HepG2 (cell line): ENCODE data around the gene YPEL3. TPM values are rescaled to one million over a fixed set of nuclear protein-coding genes. Genes with fewer than 3 reads are reported as not detected.

Source experiments
- CENPX ChIP-seq: sonication (generic); formaldehyde crosslinking; IDR thresholded peaks from 2 replicates; pipeline ENCODE4 v1.9.0; 2021; ENCODE audit warnings: mild to moderate bottlenecking, missing genetic modification reagents, moderate library complexity
- KDM5B ChIP-seq: sonication (generic); formaldehyde crosslinking; IDR thresholded peaks from 2 replicates; pipeline ENCODE4 v1.4.0; 2020; ENCODE audit warnings: missing genetic modification reagents, mild to moderate bottlenecking, borderline replicate concordance
- NCOR1 ChIP-seq: fragments of 200-600 bp; sonication (generic); IDR thresholded peaks from 2 replicates; pipeline ENCODE4 v1.7.0; 2017; ENCODE audit warnings: antibody characterized with exemption, low read length, borderline replicate concordance
- SPEN ChIP-seq: sonication (generic); formaldehyde crosslinking; IDR thresholded peaks from 2 replicates; pipeline ENCODE4 v1.5.1; 2020; ENCODE audit warnings: low read depth, mild to moderate bottlenecking, missing genetic modification reagents
- SRY ChIP-seq: sonication (generic); formaldehyde crosslinking; IDR thresholded peaks from 2 replicates; pipeline ENCODE4 v1.8.0; 2022; ENCODE audit warnings: mild to moderate bottlenecking, missing genetic modification reagents
- TCF12 ChIP-seq, 2 experiments: fragments of 450-650 bp in 1 of 2; sonication (generic) in 1 of 2; formaldehyde crosslinking in 1 of 2; IDR thresholded peaks; 2 replicates each; pipeline versions ENCODE4 v1.6.1 to v1.8.0; 2017 to 2022; ENCODE audit warnings: antibody characterized with exemption in 1 of 2, mild to moderate bottlenecking in 1 of 2, missing genetic modification reagents in 1 of 2, moderate library complexity in 1 of 2
- ZFYVE20 ChIP-seq: sonication (generic); formaldehyde crosslinking; IDR thresholded peaks from 2 replicates; pipeline ENCODE4 v1.8.0; 2023; ENCODE audit warnings: low read depth, mild to moderate bottlenecking, moderate library complexity, missing genetic modification reagents, borderline replicate concordance
- ZNF251 ChIP-seq: sonication (generic); formaldehyde crosslinking; IDR thresholded peaks from 2 replicates; pipeline ENCODE4 v1.9.0; 2021; ENCODE audit warnings: mild to moderate bottlenecking, missing genetic modification reagents
- ZNF34 ChIP-seq: sonication (generic); formaldehyde crosslinking; IDR thresholded peaks from 2 replicates; pipeline ENCODE4 v1.4.0; 2020; ENCODE audit warnings: mild to moderate bottlenecking, missing genetic modification reagents, borderline replicate concordance
- ZNF773 ChIP-seq: sonication (generic); formaldehyde crosslinking; IDR thresholded peaks from 2 replicates; pipeline ENCODE4 v1.4.0; 2020; ENCODE audit warnings: missing genetic modification reagents, borderline replicate concordance
- polyA plus RNA-seq, 8 experiments: library from polyadenylated mRNA; depleted of rRNA in 3 of 8; stranded (reverse) in 7 of 8; unstranded in 1 of 8; fragments of >200 nt; fragmentation: Illumina TruSeq in 4 of 8; extraction: Trizol in 4 of 8; gene quantifications; 2 replicates each; pipeline versions ENCODE4 v1.2.1 to v1.2.3, GENCODE V29; 2011 to 2016; ENCODE audit warnings: low read depth in 4 of 8, missing spikeins in 1 of 8, mixed read lengths in 1 of 8; ENCODE audit not compliant: insufficient read depth in 1 of 8
- total RNA-seq, 5 experiments: library from RNA; depleted of rRNA; stranded (reverse); fragments of >200 nt; fragmentation: Illumina TruSeq; extraction: Trizol; gene quantifications; 2 replicates each; pipeline ENCODE4 v1.2.3, GENCODE V29; 2016; ENCODE audit warnings: low read depth in 1 of 5
- TF ChIP-seq, protein P1 (sequence below): sonication (generic); formaldehyde crosslinking; IDR thresholded peaks from 2 replicates; pipeline ENCODE4 v1.8.1; 2023; ENCODE audit warnings: mild to moderate bottlenecking, missing genetic modification reagents
- TF ChIP-seq, protein P2 (sequence below): fragments of 450-650 bp; IDR thresholded peaks from 2 replicates; pipeline ENCODE4 v1.6.1; 2016
- TF ChIP-seq, protein P3 (sequence below): sonication (generic); formaldehyde crosslinking; IDR thresholded peaks from 2 replicates; pipeline ENCODE4 v1.5.1; 2020; ENCODE audit warnings: missing genetic modification reagents, mild to moderate bottlenecking, borderline replicate concordance
- TF ChIP-seq, protein P4 (sequence below): sonication (generic); formaldehyde crosslinking; IDR thresholded peaks from 2 replicates; pipeline ENCODE4 v1.8.0; 2023; ENCODE audit warnings: mild to moderate bottlenecking, missing genetic modification reagents

YPEL3 gene
- total and polyA plus RNA-seq, 2 of the 13 experiments (the other 11 are each of a cell fraction or from before 2014, with no cell fraction given), result 5.4 to 47.0 TPM

DNA sequence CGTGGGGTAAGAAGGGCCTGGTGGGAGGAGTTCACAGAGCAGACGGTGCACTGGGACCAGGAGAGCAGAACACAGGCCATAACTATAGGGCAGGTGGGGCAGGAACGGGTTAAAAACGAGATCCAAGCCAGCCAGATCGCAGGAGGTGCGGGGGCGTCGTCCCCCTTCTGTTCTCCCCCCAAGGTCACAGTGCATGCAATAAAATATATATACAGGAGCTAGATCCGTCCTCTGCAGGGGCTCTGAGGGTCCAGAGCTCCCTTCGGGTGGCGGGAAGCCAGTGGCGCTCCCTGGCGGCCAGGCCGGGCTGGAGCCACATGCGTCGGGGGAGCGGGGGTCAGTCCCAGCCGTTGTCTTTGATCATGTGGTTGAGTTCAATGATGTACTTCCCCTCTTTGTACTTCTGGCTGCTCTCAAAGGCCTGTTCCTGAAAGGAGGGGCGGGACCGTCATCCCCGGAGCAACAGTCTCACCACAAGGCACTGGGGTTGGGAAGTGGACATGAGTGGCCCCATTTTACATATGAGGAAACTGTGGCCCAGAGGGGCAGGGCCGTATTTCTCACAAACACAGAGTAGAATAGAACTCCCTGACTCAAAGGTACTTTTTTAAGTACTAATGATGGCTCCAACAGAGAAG lies 3.5 kb downstream of the YPEL3 start (continued):
- no peak for TF ChIP-seq TCF12 (IDR thresholded peaks at IDR 0.05)
- TF ChIP-seq TCF12 (CRISPR knock-in tag; IDR thresholded peaks at IDR 0.05), result peak; percentile 95; the same call in 1 of the 2 replicates
- peak; percentile 68 for TF ChIP-seq SPEN (CRISPR knock-in tag)
- TF ChIP-seq NCOR1, result peak; percentile 21; the same call in 1 of the 2 replicates
- TF ChIP-seq CENPX, result 0 out of 2 replicates have a peak, but pooled peaks have one; percentile 54
- no peak for TF ChIP-seq ZNF34
- TF ChIP-seq, protein P1, sequence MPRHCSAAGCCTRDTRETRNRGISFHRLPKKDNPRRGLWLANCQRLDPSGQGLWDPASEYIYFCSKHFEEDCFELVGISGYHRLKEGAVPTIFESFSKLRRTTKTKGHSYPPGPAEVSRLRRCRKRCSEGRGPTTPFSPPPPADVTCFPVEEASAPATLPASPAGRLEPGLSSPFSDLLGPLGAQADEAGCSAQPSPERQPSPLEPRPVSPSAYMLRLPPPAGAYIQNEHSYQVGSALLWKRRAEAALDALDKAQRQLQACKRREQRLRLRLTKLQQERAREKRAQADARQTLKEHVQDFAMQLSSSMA (CRISPR knock-in tag), result 0 out of 2 replicates have a peak, but pooled peaks have one; percentile 65
- TF ChIP-seq ZNF773, result no peak
- no peak for TF ChIP-seq ZFYVE20 (CRISPR knock-in tag)
- TF ChIP-seq, protein P2, sequence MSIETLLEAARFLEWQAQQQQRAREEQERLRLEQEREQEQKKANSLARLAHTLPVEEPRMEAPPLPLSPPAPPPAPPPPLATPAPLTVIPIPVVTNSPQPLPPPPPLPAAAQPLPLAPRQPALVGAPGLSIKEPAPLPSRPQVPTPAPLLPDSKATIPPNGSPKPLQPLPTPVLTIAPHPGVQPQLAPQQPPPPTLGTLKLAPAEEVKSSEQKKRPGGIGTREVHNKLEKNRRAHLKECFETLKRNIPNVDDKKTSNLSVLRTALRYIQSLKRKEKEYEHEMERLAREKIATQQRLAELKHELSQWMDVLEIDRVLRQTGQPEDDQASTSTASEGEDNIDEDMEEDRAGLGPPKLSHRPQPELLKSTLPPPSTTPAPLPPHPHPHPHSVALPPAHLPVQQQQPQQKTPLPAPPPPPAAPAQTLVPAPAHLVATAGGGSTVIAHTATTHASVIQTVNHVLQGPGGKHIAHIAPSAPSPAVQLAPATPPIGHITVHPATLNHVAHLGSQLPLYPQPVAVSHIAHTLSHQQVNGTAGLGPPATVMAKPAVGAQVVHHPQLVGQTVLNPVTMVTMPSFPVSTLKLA, result peak; percentile 65
- TF ChIP-seq, protein P3, sequence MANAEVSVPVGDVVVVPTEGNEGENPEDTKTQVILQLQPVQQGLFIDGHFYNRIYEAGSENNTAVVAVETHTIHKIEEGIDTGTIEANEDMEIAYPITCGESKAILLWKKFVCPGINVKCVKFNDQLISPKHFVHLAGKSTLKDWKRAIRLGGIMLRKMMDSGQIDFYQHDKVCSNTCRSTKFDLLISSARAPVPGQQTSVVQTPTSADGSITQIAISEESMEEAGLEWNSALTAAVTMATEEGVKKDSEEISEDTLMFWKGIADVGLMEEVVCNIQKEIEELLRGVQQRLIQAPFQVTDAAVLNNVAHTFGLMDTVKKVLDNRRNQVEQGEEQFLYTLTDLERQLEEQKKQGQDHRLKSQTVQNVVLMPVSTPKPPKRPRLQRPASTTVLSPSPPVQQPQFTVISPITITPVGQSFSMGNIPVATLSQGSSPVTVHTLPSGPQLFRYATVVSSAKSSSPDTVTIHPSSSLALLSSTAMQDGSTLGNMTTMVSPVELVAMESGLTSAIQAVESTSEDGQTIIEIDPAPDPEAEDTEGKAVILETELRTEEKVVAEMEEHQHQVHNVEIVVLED (CRISPR knock-in tag), result no peak
- TF ChIP-seq ZNF251, result no peak
- TF ChIP-seq KDM5B (CRISPR knock-in tag), result peak; percentile 91
- TF ChIP-seq, protein P4, sequence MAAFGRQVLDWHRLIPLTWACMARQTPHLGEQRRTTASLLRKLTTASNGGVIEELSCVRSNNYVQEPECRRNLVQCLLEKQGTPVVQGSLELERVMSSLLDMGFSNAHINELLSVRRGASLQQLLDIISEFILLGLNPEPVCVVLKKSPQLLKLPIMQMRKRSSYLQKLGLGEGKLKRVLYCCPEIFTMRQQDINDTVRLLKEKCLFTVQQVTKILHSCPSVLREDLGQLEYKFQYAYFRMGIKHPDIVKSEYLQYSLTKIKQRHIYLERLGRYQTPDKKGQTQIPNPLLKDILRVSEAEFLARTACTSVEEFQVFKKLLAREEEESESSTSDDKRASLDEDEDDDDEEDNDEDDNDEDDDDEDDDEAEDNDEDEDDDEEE (CRISPR knock-in tag), result 0 out of 2 replicates have a peak, but pooled peaks have one; percentile 17
- peak; percentile 28; the same call in 1 of the 2 replicates for TF ChIP-seq SRY (CRISPR knock-in tag)
- TF ChIP-seq, all 625 proteins: peak for 288
